Panc1 (cell line): ENCODE results near the gene PRRT1. TPM values are rescaled to one million over a fixed set of nuclear protein-coding genes. Genes with fewer than 3 reads are reported as not detected.

Experiments used
- ATAC-seq: fragments of 200-7000 bp; cut with Tn5 transposase; 2 replicates; pipeline ENCODE4 v1.9.1; 2020; ENCODE audit warnings: mild to moderate bottlenecking, moderate library complexity
- BruUV-seq: library from RNA; stranded (reverse); fragments of 400-500 nt; replicated peaks from 2 replicates; lab custom pipeline; 2021; lab: Mats Ljungman, UMichigan
- CTCF ChIA-PET: fragments of 300-600 bp; sonication (Branson Sonifier 250); formaldehyde crosslinking; loops from one replicate; lab custom pipeline; 2022; ENCODE audit warnings: antibody characterized with exemption; lab: Charles Lee
- POLR2A ChIA-PET: fragments of 300-600 bp; sonication (Branson Sonifier 250); formaldehyde crosslinking; loops from one replicate; lab custom pipeline; 2022; ENCODE audit warnings: antibody characterized with exemption; lab: Charles Lee
- DNase-seq: peaks from one replicate; pipeline ENCODE4 v3.0.0-alpha.2; 2010; ENCODE audit warnings: low read depth, low spot score
- H3K27ac ChIP-seq: 2 replicates; pipeline ENCODE4 v1.5.1; 2011; ENCODE audit warnings: mild to moderate bottlenecking, low read length, inconsistent platforms
- H3K27me3 ChIP-seq: fragments of 200-500 bp; sonication (Bioruptor generic); 2 replicates; pipeline ENCODE4 v1.6.0; 2014; ENCODE audit warnings: low read length, inconsistent platforms; ENCODE audit not compliant: control insufficient read depth, insufficient read depth
- H3K36me3 ChIP-seq: fragments of 200-500 bp; sonication (Bioruptor generic); 2 replicates; pipeline ENCODE4 v1.5.1; 2014; ENCODE audit warnings: inconsistent platforms, mild to moderate bottlenecking, low read length, moderate library complexity; ENCODE audit not compliant: control insufficient read depth, insufficient read depth
- H3K4me1 ChIP-seq: 2 replicates; pipeline ENCODE4 v1.5.1; 2011; ENCODE audit warnings: inconsistent platforms, mild to moderate bottlenecking, low read length, moderate library complexity; ENCODE audit not compliant: control insufficient read depth, insufficient read depth
- H3K4me3 ChIP-seq, 2 experiments: 2 replicates each; pipeline ENCODE4 v1.5.1; 2011 to 2012; ENCODE audit warnings: low read depth in 2 of 2, low read length in 2 of 2, mild to moderate bottlenecking in 2 of 2, inconsistent platforms in 1 of 2, moderate library complexity in 1 of 2
- H3K9me3 ChIP-seq: fragments of 200-500 bp; sonication (Bioruptor generic); 2 replicates; pipeline ENCODE4 v1.5.1; 2014; ENCODE audit warnings: low read depth, mild to moderate bottlenecking, inconsistent platforms, low read length, moderate library complexity; ENCODE audit not compliant: control insufficient read depth, insufficient read depth
- CTCF ChIP-seq: fragments of 450-650 bp; IDR thresholded peaks from 2 replicates; pipeline ENCODE4 v1.5.1; 2017; ENCODE audit warnings: mild to moderate bottlenecking
- POLR2AphosphoS5 ChIP-seq: IDR thresholded peaks from 2 replicates; pipeline ENCODE4 v1.6.1; 2012; ENCODE audit warnings: mild to moderate bottlenecking, low read depth, low read length, moderate library complexity
- REST ChIP-seq, 2 experiments: IDR thresholded peaks; 2 replicates each; pipeline ENCODE4 v1.6.1; 2011 to 2012; ENCODE audit warnings: low read depth in 2 of 2, control low read depth in 1 of 2, low read length in 1 of 2, mild to moderate bottlenecking in 1 of 2, moderate library complexity in 1 of 2; ENCODE audit not compliant: insufficient read depth in 1 of 2
- SIN3A ChIP-seq: IDR thresholded peaks from 2 replicates; pipeline ENCODE4 v1.6.1; 2012; ENCODE audit warnings: low read depth, mild to moderate bottlenecking, low read length, moderate library complexity, borderline replicate concordance; ENCODE audit not compliant: insufficient read depth
- TCF7L2 ChIP-seq: IDR thresholded peaks from 2 replicates; pipeline ENCODE4 v1.6.1; 2011; ENCODE audit warnings: mild to moderate bottlenecking, low read depth, low read length, inconsistent platforms
- in situ Hi-C: cut with HindIII; loops from 2 replicates; pipeline ENCODE4 v1.10.0; 2016; ENCODE audit warnings: low sequenced_read_pairs, low pct_unique_long_range_greater_than_20kb
- intact Hi-C: fragments of 100-400 bp; cut with micrococcal nuclease; formaldehyde crosslinking; loops from one replicate; pipeline ENCODE4 v1.10.0; 2022; ENCODE audit not compliant: unreplicated experiment
- total RNA-seq: library from RNA; stranded (reverse); gene quantifications from one replicate; pipeline ENCODE4 v1.2.1, GENCODE V29; 2021; ENCODE audit not compliant: unreplicated experiment

PRRT1 gene
- total RNA-seq, 1 experiment from 2014 or later, result 1.3 TPM

- Histone ChIP-seq H3K4me1 (peaks cover 29% of the 10 kb centered on the region), H3K27ac (no peak overlapping the region), H3K27me3 (no peaks in the 10 kb centered on the region), H3K36me3 (peaks cover 3% of the 10 kb centered on the region; the same call in 1 of the 2 replicates), H3K9me3 (no peaks in the 10 kb centered on the region), H3K4me3 (peak overlapping the region in 1 of 2 experiments; percentile 61; a peak in 2 of 4 replicates)
- ChIA-PET CTCF (no interaction called here), POLR2A (no interaction called here)
- TF ChIP-seq CTCF (no peak), POLR2AphosphoS5 (no peak), REST (IDR thresholded peaks at IDR 0.05; ENCODE audit: insufficient read depth in 1 of 2, low read depth in 2 of 2, low read length in 1 of 2) (no peak), TCF7L2 (no peak), SIN3A (no peak)
- intact Hi-C loops (no loop called here), in situ Hi-C loops (no loop called here)
- no TSS peak for BruUV-seq
- DNase-seq (no peak), ATAC-seq (no peak)
These were observed 28.1 kb upstream of the PRRT1 start for GRCh38 chr6:32179766-32180405.

GRCh38 chr6:32178547-32179440, 27.1 kb upstream of the PRRT1 start:
- Histone ChIP-seq H3K36me3 (0 out of 2 replicates have a peak, but pooled peaks cover 3% of the 10 kb centered on the region), H3K4me1 (peaks cover 30% of the 10 kb centered on the region), H3K4me3 (peak overlapping the region; percentile 61 to 64), H3K27ac (peak overlapping the region; percentile 98), H3K9me3 (no peaks in the 10 kb centered on the region), H3K27me3 (no peaks in the 10 kb centered on the region)
- ChIA-PET CTCF (no interaction called here), POLR2A (interaction anchor here (0.7 kb wide), 1 partner anchor 11 kb away, joined by 10 read pairs; the partner anchor contains the start of gene PBX2)
- TF ChIP-seq TCF7L2, result no peak
- TF ChIP-seq POLR2AphosphoS5, result no peak
- no peak for TF ChIP-seq CTCF
- 0 out of 2 replicates have a peak, but pooled peaks have one; percentile 12 for TF ChIP-seq SIN3A
- DNase-seq (no peak), ATAC-seq (no peak)
- in situ Hi-C loops, result no loop called here
- BruUV-seq, result TSS peak; percentile 90
- intact Hi-C loops, result no loop called here
